IMR-90 (cell line): ENCODE measurements around the gene ILRUN.

Experiments used
- CHD1 ChIP-seq: IDR thresholded peaks from 2 replicates; pipeline ENCODE4 v1.6.1; 2012; ENCODE audit warnings: low read depth, low read length, improper control_type of control experiment
- POLR2A ChIP-seq: IDR thresholded peaks from 2 replicates; pipeline ENCODE4 v1.6.1; 2012; ENCODE audit warnings: mild to moderate bottlenecking, low read depth, low read length
- RCOR1 ChIP-seq: IDR thresholded peaks from 2 replicates; pipeline ENCODE4 v1.6.1; 2012; ENCODE audit warnings: mild to moderate bottlenecking, low read length, improper control_type of control experiment; ENCODE audit not compliant: insufficient replicate concordance
- TF ChIP-seq, protein P1 (sequence below): conservative IDR thresholded peaks from 2 replicates; pipeline ENCODE4 v1.5.1; 2012; ENCODE audit warnings: mild to moderate bottlenecking, low read depth, low read length, improper control_type of control experiment

DNA sequence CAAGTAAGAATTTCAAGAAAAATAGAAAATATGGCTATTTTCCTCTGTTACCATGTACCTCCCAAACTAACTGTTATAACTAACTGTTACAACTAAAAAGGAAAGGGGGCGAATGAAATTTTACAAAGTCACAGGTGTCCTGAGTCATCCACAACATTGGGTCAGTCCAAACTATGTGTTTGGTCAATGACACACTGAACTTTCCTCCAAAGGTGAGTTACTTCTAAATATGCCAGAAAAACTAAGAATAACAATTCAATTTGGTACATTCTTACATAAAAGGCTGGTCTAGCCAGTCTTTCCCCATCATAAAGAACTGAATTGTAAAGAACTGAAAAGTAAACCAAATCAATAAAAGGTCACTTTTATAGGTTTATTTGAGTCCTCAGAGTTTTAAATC is 44.3 kb downstream of the ILRUN start:
- no peak for TF ChIP-seq CHD1
- TF ChIP-seq, protein P1, sequence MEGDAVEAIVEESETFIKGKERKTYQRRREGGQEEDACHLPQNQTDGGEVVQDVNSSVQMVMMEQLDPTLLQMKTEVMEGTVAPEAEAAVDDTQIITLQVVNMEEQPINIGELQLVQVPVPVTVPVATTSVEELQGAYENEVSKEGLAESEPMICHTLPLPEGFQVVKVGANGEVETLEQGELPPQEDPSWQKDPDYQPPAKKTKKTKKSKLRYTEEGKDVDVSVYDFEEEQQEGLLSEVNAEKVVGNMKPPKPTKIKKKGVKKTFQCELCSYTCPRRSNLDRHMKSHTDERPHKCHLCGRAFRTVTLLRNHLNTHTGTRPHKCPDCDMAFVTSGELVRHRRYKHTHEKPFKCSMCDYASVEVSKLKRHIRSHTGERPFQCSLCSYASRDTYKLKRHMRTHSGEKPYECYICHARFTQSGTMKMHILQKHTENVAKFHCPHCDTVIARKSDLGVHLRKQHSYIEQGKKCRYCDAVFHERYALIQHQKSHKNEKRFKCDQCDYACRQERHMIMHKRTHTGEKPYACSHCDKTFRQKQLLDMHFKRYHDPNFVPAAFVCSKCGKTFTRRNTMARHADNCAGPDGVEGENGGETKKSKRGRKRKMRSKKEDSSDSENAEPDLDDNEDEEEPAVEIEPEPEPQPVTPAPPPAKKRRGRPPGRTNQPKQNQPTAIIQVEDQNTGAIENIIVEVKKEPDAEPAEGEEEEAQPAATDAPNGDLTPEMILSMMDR = no peak
- no peak for TF ChIP-seq POLR2A
- no peak for TF ChIP-seq RCOR1
